NCI-H82 (cell line): Measurements from ENCODE around the gene CDH6.
"Not testable (repeated sequence)": the region's sequence is repeated elsewhere in the genome, so short reads cannot be mapped to it uniquely, and the experiment has no call there.

ENCODE experiments used
- DNase-seq: peaks from one replicate; lab custom pipeline; 2025; lab: John Stamatoyannopoulos, UW

The CDH6 gene

GRCh38 chr5:31329715-31330114, 136.2 kb downstream of the CDH6 start:
- no peak for DNase-seq

GRCh38 chr5:31332160-31332559, 138.7 kb downstream of the CDH6 start:
- DNase-seq: no peak

GRCh38 chr5:31333475-31333874, 140.0 kb downstream of the CDH6 start:
- no peak for DNase-seq

- no peak for DNase-seq
Measured at GRCh38 chr5:31334061-31334860, 140.8 kb downstream of the CDH6 start.

- DNase-seq: no peak
Measured at GRCh38 chr5:31335456-31335855, 142.0 kb downstream of the CDH6 start.

GRCh38 chr5:31343946-31344345, 150.5 kb downstream of the CDH6 start:
- DNase-seq: no peak

GRCh38 chr5:31346896-31347551, 153.5 kb downstream of the CDH6 start:
- DNase-seq: no peak

GRCh38 chr5:31347552-31347905, 154.0 kb downstream of the CDH6 start:
- DNase-seq: no peak

GRCh38 chr5:31350395-31350794, 156.9 kb downstream of the CDH6 start:
- no peak for DNase-seq

- no peak for DNase-seq
Measured at GRCh38 chr5:31355337-31355736, 161.9 kb downstream of the CDH6 start.

- DNase-seq: no peak
Measured at GRCh38 chr5:31357038-31357437, 163.6 kb downstream of the CDH6 start.

- no peak for DNase-seq
Measured at GRCh38 chr5:31359839-31360238, 166.4 kb downstream of the CDH6 start.

GRCh38 chr5:31361234-31361633, 167.7 kb downstream of the CDH6 start:
- no peak for DNase-seq

GRCh38 chr5:31361704-31362528, 168.4 kb downstream of the CDH6 start:
- not testable (repeated sequence) for DNase-seq

- DNase-seq: no peak
Measured at GRCh38 chr5:31362529-31362900, 169.0 kb downstream of the CDH6 start.

GRCh38 chr5:31362931-31363568, 169.6 kb downstream of the CDH6 start:
- DNase-seq: no peak

- no peak for DNase-seq
Measured at GRCh38 chr5:31364881-31365636, 171.6 kb downstream of the CDH6 start.

- no peak for DNase-seq
Measured at GRCh38 chr5:31365776-31366175, 172.3 kb downstream of the CDH6 start.

- no peak for DNase-seq
Measured at GRCh38 chr5:31366941-31367340, 173.5 kb downstream of the CDH6 start.

GRCh38 chr5:31372124-31372523, 178.6 kb downstream of the CDH6 start:
- no peak for DNase-seq

GRCh38 chr5:31375999-31376720, 182.7 kb downstream of the CDH6 start:
- no peak for DNase-seq
